Panc1 (cell line): ENCODE results near the gene MEIS1. TPM values are rescaled to one million over a fixed set of nuclear protein-coding genes. Genes with fewer than 3 reads are reported as not detected.

Source experiments
- ATAC-seq: fragments of 200-7000 bp; cut with Tn5 transposase; 2 replicates; pipeline ENCODE4 v1.9.1; 2020; ENCODE audit warnings: mild to moderate bottlenecking, moderate library complexity
- BruUV-seq: library from RNA; stranded (reverse); fragments of 400-500 nt; replicated peaks from 2 replicates; lab custom pipeline; 2021; lab: Mats Ljungman, UMichigan
- CTCF ChIA-PET: fragments of 300-600 bp; sonication (Branson Sonifier 250); formaldehyde crosslinking; loops from one replicate; lab custom pipeline; 2022; ENCODE audit warnings: antibody characterized with exemption; lab: Charles Lee
- POLR2A ChIA-PET: fragments of 300-600 bp; sonication (Branson Sonifier 250); formaldehyde crosslinking; loops from one replicate; lab custom pipeline; 2022; ENCODE audit warnings: antibody characterized with exemption; lab: Charles Lee
- DNase-seq: peaks from one replicate; pipeline ENCODE4 v3.0.0-alpha.2; 2010; ENCODE audit warnings: low read depth, low spot score
- H3K27ac ChIP-seq: 2 replicates; pipeline ENCODE4 v1.5.1; 2011; ENCODE audit warnings: mild to moderate bottlenecking, low read length, inconsistent platforms
- H3K27me3 ChIP-seq: fragments of 200-500 bp; sonication (Bioruptor generic); 2 replicates; pipeline ENCODE4 v1.6.0; 2014; ENCODE audit warnings: low read length, inconsistent platforms; ENCODE audit not compliant: control insufficient read depth, insufficient read depth
- H3K36me3 ChIP-seq: fragments of 200-500 bp; sonication (Bioruptor generic); 2 replicates; pipeline ENCODE4 v1.5.1; 2014; ENCODE audit warnings: inconsistent platforms, mild to moderate bottlenecking, low read length, moderate library complexity; ENCODE audit not compliant: control insufficient read depth, insufficient read depth
- H3K4me1 ChIP-seq: 2 replicates; pipeline ENCODE4 v1.5.1; 2011; ENCODE audit warnings: inconsistent platforms, mild to moderate bottlenecking, low read length, moderate library complexity; ENCODE audit not compliant: control insufficient read depth, insufficient read depth
- H3K4me3 ChIP-seq, 2 experiments: 2 replicates each; pipeline ENCODE4 v1.5.1; 2011 to 2012; ENCODE audit warnings: low read depth in 2 of 2, low read length in 2 of 2, mild to moderate bottlenecking in 2 of 2, inconsistent platforms in 1 of 2, moderate library complexity in 1 of 2
- H3K9me3 ChIP-seq: fragments of 200-500 bp; sonication (Bioruptor generic); 2 replicates; pipeline ENCODE4 v1.5.1; 2014; ENCODE audit warnings: low read depth, mild to moderate bottlenecking, inconsistent platforms, low read length, moderate library complexity; ENCODE audit not compliant: control insufficient read depth, insufficient read depth
- POLR2AphosphoS5 ChIP-seq: IDR thresholded peaks from 2 replicates; pipeline ENCODE4 v1.6.1; 2012; ENCODE audit warnings: mild to moderate bottlenecking, low read depth, low read length, moderate library complexity
- SIN3A ChIP-seq: IDR thresholded peaks from 2 replicates; pipeline ENCODE4 v1.6.1; 2012; ENCODE audit warnings: low read depth, mild to moderate bottlenecking, low read length, moderate library complexity, borderline replicate concordance; ENCODE audit not compliant: insufficient read depth
- TCF7L2 ChIP-seq: IDR thresholded peaks from 2 replicates; pipeline ENCODE4 v1.6.1; 2011; ENCODE audit warnings: mild to moderate bottlenecking, low read depth, low read length, inconsistent platforms
- in situ Hi-C: cut with HindIII; loops from 2 replicates; pipeline ENCODE4 v1.10.0; 2016; ENCODE audit warnings: low sequenced_read_pairs, low pct_unique_long_range_greater_than_20kb
- intact Hi-C: fragments of 100-400 bp; cut with micrococcal nuclease; formaldehyde crosslinking; loops from one replicate; pipeline ENCODE4 v1.10.0; 2022; ENCODE audit not compliant: unreplicated experiment
- total RNA-seq: library from RNA; stranded (reverse); gene quantifications from one replicate; pipeline ENCODE4 v1.2.1, GENCODE V29; 2021; ENCODE audit not compliant: unreplicated experiment
- TF ChIP-seq, protein P1 (sequence below), 2 experiments: IDR thresholded peaks; 2 replicates each; pipeline ENCODE4 v1.6.1; 2011 to 2012; ENCODE audit warnings: low read depth in 2 of 2, control low read depth in 1 of 2, low read length in 1 of 2, mild to moderate bottlenecking in 1 of 2, moderate library complexity in 1 of 2; ENCODE audit not compliant: insufficient read depth in 1 of 2
- TF ChIP-seq, protein P2 (sequence below): fragments of 450-650 bp; IDR thresholded peaks from 2 replicates; pipeline ENCODE4 v1.5.1; 2017; ENCODE audit warnings: mild to moderate bottlenecking

The MEIS1 gene
- total RNA-seq, 1 experiment from 2014 or later = 2.0 TPM

DNA sequence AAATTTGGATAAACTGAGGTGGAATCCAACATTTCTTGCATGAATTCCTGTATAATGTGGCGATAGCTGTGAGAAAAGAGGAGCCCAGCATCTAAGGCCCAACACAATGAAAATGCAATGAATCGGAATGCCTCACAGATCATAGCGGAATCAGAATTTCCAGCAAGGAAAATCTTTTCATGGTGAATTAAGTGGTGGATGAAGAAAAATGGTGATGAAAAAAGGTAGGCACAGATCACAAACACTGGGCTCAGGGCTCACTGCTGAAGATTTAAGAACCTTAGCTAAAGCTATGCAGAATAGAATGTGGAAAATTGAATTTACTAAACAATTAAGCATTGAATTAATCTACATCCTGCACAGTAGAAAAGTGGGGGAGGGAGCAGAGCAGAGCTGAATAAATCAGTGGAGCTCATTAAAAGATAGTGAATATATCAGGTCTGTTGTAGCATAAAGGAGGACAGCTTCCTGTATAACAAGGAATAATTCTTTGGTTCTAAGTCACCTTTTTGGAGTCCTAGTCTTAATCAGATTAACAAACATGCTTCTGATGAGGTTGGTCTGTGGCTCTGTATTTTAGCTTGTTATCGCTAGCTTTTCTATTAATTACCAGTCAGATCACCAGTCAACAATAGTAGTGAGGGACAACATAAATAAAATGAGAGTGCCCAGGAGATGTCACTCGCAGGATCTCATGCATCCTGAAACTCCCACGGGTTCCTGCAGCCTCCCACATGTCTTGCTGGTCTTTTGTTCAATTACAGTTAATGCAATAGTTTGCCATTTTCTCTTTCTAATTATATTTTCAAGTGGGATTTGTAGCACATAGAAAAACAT, 27.0 kb downstream of the MEIS1 start:
- Histone ChIP-seq H3K27me3 (peaks cover 2% of the 10 kb centered on the region), H3K9me3 (no peaks in the 10 kb centered on the region), H3K27ac (no peak overlapping the region), H3K36me3 (no peaks in the 10 kb centered on the region), H3K4me3 (no peak overlapping the region), H3K4me1 (no peaks in the 10 kb centered on the region)
- BruUV-seq = no TSS peak
- ChIA-PET POLR2A (no interaction called here), CTCF (no interaction called here)
- DNase-seq (no peak), ATAC-seq (no peak)
- TF ChIP-seq TCF7L2 (no peak), SIN3A (no peak), POLR2AphosphoS5 (no peak)
- TF ChIP-seq, protein P1, sequence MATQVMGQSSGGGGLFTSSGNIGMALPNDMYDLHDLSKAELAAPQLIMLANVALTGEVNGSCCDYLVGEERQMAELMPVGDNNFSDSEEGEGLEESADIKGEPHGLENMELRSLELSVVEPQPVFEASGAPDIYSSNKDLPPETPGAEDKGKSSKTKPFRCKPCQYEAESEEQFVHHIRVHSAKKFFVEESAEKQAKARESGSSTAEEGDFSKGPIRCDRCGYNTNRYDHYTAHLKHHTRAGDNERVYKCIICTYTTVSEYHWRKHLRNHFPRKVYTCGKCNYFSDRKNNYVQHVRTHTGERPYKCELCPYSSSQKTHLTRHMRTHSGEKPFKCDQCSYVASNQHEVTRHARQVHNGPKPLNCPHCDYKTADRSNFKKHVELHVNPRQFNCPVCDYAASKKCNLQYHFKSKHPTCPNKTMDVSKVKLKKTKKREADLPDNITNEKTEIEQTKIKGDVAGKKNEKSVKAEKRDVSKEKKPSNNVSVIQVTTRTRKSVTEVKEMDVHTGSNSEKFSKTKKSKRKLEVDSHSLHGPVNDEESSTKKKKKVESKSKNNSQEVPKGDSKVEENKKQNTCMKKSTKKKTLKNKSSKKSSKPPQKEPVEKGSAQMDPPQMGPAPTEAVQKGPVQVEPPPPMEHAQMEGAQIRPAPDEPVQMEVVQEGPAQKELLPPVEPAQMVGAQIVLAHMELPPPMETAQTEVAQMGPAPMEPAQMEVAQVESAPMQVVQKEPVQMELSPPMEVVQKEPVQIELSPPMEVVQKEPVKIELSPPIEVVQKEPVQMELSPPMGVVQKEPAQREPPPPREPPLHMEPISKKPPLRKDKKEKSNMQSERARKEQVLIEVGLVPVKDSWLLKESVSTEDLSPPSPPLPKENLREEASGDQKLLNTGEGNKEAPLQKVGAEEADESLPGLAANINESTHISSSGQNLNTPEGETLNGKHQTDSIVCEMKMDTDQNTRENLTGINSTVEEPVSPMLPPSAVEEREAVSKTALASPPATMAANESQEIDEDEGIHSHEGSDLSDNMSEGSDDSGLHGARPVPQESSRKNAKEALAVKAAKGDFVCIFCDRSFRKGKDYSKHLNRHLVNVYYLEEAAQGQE (IDR thresholded peaks at IDR 0.05; ENCODE audit: insufficient read depth in 1 of 2, low read depth in 2 of 2, low read length in 1 of 2) = no peak
- TF ChIP-seq, protein P2, sequence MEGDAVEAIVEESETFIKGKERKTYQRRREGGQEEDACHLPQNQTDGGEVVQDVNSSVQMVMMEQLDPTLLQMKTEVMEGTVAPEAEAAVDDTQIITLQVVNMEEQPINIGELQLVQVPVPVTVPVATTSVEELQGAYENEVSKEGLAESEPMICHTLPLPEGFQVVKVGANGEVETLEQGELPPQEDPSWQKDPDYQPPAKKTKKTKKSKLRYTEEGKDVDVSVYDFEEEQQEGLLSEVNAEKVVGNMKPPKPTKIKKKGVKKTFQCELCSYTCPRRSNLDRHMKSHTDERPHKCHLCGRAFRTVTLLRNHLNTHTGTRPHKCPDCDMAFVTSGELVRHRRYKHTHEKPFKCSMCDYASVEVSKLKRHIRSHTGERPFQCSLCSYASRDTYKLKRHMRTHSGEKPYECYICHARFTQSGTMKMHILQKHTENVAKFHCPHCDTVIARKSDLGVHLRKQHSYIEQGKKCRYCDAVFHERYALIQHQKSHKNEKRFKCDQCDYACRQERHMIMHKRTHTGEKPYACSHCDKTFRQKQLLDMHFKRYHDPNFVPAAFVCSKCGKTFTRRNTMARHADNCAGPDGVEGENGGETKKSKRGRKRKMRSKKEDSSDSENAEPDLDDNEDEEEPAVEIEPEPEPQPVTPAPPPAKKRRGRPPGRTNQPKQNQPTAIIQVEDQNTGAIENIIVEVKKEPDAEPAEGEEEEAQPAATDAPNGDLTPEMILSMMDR = no peak
- intact Hi-C loops = no loop called here
- in situ Hi-C loops = no loop called here

DNA sequence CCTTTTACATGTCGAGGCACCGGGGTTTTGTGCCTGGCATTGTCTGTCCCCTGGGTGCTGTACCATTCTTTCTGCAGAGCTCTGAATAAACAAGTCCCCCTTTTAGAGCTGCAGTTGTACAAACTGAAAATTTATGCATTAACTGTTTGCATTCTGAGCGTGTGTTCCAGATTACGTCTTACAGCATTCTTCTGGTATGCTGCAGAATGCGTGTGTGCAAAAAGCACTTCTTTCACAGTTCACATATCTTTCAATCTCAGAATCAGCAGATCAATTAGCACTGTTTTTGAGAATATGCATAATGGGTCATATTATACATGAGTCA, 27.5 kb downstream of the MEIS1 start:
- H3K4me3 ChIP-seq = no peak overlapping the region
- in situ Hi-C loops (no loop called here), intact Hi-C loops (no loop called here)
- ChIA-PET POLR2A (no interaction called here), CTCF (no interaction called here)
- no peak for TF ChIP-seq POLR2AphosphoS5
- TF ChIP-seq TCF7L2 = no peak
- TF ChIP-seq, protein P1 (IDR thresholded peaks at IDR 0.05; ENCODE audit: insufficient read depth in 1 of 2, low read depth in 2 of 2, low read length in 1 of 2) = no peak
- TF ChIP-seq SIN3A = no peak
- TF ChIP-seq, protein P2 = no peak
- DNase-seq (no peak), ATAC-seq (no peak)
- H3K4me1 ChIP-seq = no peaks in the 10 kb centered on the region
- no peaks in the 10 kb centered on the region for H3K9me3 ChIP-seq
- no peak overlapping the region for H3K27ac ChIP-seq
- peaks cover 2% of the 10 kb centered on the region for H3K27me3 ChIP-seq
- H3K36me3 ChIP-seq = no peaks in the 10 kb centered on the region
- BruUV-seq = no TSS peak
